C1 segment of cervical spinal cord (tissue), 14 donors: ENCODE results near the gene AKT3.
A peak's percentile ranks its signal among the peaks of the same experiment; 100 is the strongest.

Source experiments
- DNase-seq, 14 donors: peaks; one replicate each; lab custom pipeline; 2025; lab: John Stamatoyannopoulos, UW

AKT3 gene

DNA sequence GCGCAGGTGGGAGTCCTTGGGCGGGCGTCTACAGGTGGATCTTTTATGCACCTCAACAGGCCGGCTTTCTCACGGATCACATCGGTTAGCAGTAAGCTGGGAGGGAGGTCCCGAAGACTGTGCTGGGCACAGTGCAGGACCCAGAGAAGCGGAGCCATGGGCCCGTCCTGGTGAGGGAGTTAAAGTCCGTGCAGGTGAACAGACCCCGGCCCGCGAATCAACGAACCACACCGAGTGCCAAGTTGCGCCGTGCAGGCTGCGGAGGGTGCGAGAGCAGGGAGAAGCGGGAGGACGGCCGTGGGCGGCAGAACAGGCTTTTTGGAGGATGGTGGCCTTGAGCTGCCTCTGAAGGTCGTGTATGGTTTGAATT is 360.9 kb downstream of the AKT3 start:
- no peak for DNase-seq

DNA sequence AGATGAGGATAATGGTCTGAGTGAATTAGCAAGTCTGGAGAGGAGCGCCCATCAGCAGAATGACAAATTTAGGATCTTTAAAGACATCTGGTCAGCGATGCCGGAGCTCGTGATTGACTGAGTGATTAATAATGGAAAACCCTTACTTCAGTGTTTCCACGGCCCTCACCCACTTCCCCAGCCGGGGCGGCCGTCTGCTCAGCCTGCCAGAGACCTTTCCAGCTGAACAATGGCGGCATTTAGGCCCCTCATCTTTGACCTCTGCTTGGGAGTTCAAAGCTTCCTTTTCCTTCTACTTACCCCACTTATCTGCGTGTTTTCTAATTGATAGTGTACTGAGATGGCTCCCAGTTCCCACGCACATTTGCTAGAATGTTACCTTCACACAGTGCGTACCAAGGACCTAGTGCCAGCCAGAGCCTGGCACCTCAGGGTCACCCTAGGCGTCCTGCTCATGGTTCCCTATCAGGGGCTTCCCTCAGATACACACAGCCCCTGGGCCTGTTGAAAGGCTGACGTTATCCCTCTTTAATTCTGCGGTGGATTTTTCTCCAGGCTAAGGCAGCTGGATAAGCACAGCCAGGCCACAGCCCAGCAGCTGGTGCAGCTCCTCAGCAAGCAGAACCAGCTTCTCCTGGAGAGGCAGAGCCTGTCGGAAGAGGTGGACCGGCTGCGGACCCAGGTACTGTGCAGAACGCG is 361.4 kb downstream of the AKT3 start:
- no peak for DNase-seq

DNA sequence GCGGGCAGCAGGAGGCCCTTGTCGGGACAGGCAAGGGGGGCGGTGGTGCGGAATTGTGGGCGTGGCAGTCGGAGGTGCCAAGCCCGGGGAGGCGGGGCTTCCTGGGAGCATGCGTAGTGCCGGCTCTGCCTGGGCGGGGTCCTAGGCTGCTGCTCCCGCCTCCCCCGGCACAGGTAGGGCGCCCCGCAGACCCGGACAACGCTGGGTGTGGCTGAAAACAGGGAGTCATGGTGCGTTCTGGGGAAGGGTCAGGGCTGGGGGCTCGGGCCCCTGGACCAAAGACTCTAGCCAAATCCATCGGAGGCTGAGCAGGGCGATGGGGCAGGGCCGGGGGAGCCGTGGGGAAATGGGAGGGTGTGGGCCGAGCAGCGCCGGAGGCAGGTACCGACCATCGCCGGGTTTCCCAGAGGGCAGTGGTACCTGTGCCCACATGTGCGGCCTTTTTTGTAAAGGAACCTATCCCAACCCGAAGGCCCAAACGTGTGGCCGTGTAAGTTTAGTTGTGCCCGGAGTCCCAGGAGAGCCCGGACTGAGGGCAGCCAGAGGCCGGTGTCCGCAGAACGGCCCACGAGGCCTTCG is 362.3 kb downstream of the AKT3 start:
- no peak for DNase-seq

DNA sequence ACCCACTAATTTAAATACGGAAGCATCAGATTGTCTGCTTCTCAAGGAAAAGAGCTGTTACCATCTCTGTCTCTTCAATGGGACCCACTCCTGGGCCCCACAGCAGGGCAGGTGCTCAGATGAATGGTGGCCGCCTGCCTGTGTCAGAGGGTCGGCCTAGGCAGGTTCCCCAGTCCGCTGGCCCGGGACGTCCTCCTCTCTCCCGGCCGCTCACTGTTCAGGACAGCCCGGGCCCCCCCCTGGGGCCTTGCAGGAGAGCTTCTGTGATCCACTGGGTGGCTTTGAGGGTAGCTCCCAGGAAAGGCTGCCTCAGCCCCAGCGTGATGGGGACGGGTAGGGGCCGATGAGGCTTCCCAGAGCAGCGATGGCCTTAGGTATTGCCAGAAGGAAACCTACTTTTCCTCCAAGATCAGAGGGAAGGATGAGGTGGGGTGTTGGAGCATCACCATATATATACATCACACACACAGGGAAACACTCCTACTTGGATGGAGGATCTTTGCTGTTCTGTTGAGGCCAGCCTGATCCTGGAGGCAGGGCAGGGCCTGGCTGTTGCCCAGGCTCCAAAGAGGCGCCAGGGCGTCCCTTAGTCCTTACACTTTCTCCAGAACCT is 362.9 kb downstream of the AKT3 start:
- no peak for DNase-seq

- no peak for DNase-seq
These were observed 366.1 kb downstream of the AKT3 start for GRCh38 chr1:243483952-243484351.

DNA sequence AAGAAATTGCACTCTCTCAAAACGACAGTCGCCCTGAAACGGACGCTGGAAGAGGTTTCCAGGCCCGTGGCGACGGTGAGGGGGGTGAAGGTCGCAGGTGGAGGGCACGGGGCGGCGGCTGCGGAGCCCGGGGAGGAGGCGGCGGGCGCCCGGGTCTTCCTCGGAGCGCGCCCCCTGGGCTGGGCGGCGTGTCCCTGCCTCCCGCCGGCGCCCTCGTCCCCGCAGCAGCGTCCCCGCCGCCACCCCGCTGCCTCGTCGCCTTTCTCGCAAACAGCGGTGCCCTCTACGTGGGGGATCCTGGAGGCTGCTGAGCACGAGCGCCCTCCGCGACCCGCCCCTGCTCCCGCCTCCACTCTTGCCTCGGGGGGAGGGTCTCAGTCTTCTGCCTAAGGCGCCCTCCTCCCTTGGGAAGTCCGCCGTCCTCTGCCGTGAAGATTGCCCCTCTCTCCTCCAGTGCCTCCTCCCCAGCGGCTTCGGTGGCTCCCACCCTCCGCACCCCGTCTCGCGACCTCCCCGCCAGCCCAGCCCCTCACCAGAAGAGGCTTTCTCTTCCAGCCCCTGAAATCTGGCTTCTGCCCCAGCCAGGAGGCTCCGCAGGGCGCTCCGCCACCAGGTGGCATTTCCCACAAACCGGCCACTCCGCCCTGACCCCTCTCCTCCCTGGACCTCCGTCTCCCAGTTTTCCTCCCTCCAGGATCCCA is 366.8 kb downstream of the AKT3 start:
- DNase-seq, result peak in 5 of 14 donors; percentile 33 to 54 (median 44)

GRCh38 chr1:243482141-243483022 is 367.7 kb downstream of the AKT3 start:
- peak in 1 of 14 donors; percentile 63 for DNase-seq

DNA sequence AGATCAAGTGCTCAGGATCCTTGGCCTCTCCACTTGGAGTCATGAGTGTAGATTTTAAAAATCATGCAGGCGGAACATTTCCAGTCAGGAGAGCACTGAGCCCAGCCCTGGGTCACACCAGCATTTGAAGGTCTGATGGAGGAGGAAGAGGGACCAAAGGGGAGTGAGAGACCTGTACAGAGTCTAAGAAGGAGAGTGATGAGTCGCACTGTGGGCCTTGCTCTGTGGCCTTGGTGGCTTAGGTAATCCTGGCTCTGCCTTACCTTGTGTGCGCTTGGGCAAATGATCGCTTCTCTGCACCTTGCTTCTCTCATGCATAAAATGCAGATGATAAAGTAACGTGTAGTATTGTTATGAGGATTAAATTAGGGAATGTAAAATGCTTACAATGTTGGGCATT is 368.9 kb downstream of the AKT3 start:
- no peak for DNase-seq

DNA sequence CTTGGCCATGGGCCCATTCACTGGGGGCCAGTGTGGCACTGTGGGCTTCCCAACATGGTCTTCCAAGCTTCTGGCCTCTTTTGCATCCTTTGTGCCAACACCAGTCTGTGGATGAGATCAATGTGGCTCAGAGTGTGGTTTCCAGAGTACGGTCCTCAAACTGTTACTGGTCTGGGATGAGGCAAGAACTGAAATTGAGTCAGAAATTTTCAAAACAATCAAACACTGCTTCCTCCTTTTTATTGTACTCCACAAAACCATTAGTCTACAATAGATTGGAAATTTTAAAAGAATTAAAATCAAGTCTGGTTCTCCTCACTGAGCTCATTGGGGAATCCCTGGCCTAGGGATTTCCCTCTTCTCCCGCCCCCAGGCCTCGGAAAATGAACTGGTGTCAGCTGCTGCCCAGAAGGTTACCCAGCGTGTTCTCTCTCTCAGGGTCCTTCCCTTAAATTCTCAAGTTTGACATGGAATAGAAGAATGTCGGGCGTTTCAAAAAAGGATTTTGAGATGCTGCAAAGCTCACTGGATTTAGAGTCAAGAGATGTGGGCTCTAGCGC is 372.2 kb downstream of the AKT3 start:
- DNase-seq, result peak in 1 of 14 donors; percentile 15

- DNase-seq, result peak in 11 of 14 donors; percentile 23 to 84 (median 49)
These were observed 374.1 kb downstream of the AKT3 start for GRCh38 chr1:243475966-243476365.

- DNase-seq, result no peak
These were observed 375.1 kb downstream of the AKT3 start for GRCh38 chr1:243474906-243475305.

DNA sequence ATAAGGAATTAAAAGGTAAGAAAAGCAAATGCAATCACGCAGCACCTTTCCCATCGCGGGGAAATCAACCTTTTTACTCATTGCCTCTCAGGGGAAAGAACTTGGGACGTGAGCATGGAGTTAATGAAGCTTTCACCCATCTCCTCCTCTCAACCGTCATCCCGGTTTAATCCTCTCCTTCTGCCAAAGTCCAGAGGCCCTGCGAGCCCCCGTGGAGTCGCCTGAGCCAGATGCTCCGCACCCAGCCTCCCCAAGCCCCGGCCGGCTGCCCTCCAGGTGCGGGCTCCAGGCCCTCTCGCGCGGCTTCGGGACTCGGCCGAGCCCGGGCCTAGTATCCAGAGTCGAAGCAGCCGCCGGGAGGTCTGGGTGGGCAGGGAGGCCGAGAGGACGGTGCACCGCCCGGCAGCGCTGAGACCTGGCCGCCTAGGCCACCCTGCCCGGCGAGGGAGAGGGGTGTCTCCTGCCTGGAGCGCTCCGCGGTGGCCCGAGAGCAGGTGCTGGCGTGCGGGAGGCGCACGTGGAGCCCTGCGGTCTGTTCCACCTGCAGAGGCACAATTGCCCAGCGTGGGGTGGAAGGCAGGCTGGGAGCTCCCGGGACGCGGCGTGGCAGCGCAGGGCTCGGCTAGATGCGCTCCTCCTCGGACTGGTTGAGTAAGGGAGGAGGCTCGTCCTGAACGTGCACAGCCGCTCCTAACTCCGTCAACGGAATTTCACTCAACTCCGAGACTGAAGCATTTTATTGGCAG is 375.7 kb downstream of the AKT3 start:
- DNase-seq, result peak in 1 of 14 donors; percentile 54

DNA sequence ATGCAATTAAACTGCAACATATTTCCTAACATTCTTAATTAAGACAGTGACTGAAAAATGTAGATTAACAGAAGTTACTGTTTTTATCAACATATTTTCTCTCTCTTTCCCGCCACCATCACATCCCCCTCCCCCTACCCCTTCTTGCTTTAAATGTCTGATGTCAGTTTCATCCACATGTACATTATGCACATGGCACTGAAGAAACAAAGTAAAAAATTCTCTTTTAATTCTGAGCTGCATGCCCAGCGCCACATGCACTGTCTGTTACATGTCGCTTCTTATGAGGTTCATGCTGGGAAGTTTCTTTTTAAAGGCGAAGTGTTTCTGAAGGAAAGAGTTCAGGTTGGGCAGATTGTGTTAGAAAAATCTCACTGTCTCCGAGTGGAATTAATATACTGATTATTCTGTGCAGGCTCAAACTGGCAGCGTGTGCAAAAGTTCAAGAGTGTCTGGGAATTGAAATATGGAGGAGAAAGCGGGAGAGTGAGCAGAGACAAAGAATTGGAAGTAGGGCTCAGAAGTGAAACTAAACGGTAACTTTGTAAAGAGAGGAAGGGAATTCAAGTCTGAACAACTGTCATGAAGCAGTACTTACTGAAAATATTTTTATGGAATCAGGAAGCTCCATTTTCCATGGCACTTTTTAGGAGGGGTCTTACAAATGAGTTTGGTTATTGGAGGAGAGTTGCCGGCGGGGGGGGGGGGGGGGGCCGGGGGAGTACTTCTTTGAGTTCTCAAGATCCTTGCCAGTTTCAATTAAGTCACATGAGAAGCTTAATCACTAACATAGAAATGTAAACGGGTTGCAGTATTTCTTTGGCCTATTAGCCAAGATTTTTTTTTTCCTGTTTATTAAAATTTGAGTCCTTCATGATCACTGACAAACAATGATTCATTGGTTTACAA is 376.6 kb downstream of the AKT3 start:
- DNase-seq, result peak in 3 of 14 donors; percentile 12 to 34 (median 14)

DNA sequence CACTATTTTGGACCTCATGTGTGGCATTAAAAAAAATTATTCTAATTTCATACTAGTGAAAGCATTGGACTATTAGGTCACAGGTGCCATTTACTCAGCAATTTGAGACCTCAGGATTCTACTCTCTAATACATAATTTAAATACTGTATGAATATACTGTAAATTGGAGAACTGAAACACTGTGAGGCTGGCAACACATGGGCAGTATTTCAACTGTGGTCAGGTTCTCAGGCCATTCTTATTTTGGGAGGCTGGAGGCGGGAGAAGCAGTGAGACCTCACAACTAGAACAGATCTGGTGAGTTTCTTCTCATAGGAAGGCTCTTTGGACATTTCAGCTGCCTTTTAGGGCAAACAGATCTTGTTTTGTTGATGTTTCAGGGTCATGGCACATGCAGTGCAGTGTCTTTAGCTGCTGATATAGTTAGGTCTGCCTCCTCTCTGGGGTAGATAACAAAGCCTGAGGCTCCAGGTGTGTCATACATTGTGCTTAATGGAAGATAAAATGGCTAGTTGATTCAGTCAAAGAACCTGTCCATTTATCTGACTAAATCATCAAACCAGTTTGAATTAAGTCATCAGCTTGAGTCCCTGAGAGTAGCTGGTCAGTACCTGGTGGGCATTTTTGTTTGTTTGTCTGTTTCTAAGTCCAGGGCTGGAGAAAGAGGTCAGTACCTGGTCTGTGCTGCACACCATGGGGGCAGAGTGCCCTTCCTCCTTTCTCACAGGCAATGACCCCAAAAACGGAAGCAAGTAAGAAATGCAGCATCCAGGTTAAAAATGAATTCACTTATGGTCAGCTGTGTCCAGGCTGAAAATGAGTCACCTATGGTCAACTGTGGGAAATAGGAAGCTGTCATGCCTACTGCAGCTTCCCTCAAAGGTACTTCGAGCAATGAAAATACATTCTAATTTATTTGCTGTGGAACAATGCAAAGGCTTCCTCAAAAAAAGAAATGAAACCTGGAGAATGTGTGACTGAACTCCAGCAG is 378.0 kb downstream of the AKT3 start:
- peak in 4 of 14 donors; percentile 17 to 68 (median 21) for DNase-seq

DNA sequence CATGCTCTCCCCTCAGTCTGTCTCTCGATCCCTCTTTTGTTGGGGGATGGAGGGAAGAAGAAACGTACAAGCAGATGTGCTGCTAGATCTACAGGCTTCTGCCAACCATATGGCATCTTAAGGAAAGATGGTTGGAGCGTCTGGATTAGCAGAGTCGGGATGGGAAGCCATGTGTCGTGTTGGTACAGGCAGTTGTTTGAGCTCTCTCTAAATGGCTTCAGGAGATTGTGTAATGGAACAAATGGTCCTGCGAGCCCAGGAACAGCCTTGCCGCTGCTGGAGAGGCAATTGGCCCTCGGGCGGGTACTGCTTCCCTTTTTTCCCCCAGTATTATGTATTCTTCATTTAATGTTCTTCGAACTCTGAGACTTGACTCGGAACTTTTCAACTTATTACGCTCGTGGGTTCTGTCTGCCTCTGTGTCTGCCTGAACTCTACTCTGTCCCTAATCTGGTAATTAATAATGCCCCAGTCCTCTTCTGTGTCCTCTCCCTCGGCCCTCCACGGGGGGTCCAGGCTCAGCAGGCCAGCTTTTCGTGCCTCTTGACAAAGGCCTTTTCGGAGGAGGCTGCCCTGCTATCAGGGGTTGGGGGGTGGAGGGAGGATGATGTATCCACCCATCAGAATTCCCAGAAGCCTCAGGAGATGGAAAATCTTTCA is 378.9 kb downstream of the AKT3 start:
- DNase-seq, result peak in 6 of 14 donors; percentile 22 to 73 (median 36)

- DNase-seq, result peak in 7 of 14 donors; percentile 12 to 77 (median 34)
These were observed 379.5 kb downstream of the AKT3 start for GRCh38 chr1:243470502-243470901.

DNA sequence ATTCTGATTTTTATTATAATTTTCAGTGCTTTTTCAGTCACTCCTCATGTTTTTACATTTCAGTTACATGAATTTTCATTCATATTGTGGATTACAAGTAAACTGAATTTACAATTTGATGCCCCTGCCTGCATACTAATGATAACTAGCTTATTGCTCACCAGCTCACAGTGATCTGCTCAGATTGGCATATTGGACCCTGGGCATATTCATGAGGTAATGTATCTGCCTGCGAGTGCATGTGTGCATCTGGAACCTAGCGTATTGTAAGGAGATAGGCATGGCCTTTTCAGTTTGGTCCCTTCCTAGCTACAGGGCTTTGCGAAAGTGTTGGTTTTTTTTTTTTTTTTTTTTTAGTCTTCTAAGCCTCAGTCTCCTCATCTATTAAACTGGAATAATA is 380.5 kb downstream of the AKT3 start:
- no peak for DNase-seq
